ENCODE data around the gene GSTM4. TPM values are rescaled to one million over a fixed set of nuclear protein-coding genes. Genes with fewer than 3 reads are reported as not detected.
"Not testable (repeated sequence)": the region's sequence is repeated elsewhere in the genome, so short reads cannot be mapped to it uniquely, and the experiment has no call there.

GSTM4 gene
- total and polyA plus RNA-seq, 2 of the 4 experiments (the other 2 are of a cell fraction), result 10.4 to 37.8 TPM

GRCh38 chr1:109709822-109710221, 53.9 kb downstream of the GSTM4 start:
- ATAC-seq (ENCODE audit: low read depth); intact Hi-C loops (cut with micrococcal nuclease): not testable (repeated sequence)

More at GRCh38 chr1:109709822-109710221, 53.9 kb downstream of the GSTM4 start:
- H3K36me3 ChIP-seq (ENCODE audit: control insufficient read depth, insufficient read depth, low read length); H3K4ac ChIP-seq (ENCODE audit: low read depth, low read length); H3K79me1 ChIP-seq (ENCODE audit: low read depth in 1 of 2, low read length in 2 of 2); H2AFZ ChIP-seq (replicated peaks; ENCODE audit: low read length, poor library complexity); H4K91ac ChIP-seq (ENCODE audit: insufficient read depth, low read depth, low read length); H2BK15ac ChIP-seq (ENCODE audit: low read depth, low read length); H2BK20ac ChIP-seq (ENCODE audit: low read depth, low read length); dilution Hi-C loops (cut with HindIII; ENCODE audit: low sequenced_read_pairs, unreplicated experiment); H3K23ac ChIP-seq (ENCODE audit: low read depth, low read length); H3K27me3 ChIP-seq (ENCODE audit: control insufficient read depth, insufficient read depth, low read length); H3K56ac ChIP-seq (ENCODE audit: extremely low read depth, insufficient read depth, low read length); H3K14ac ChIP-seq (replicated peaks; ENCODE audit: low read depth, low read length); H2BK120ac ChIP-seq (ENCODE audit: low read depth, low read length); H3K4me1 ChIP-seq (ENCODE audit: control insufficient read depth, insufficient read depth, low read length); H3K27ac ChIP-seq (ENCODE audit: insufficient read depth, low read length); H3K4me2 ChIP-seq (ENCODE audit: low read depth, low read length); H4K20me1 ChIP-seq (ENCODE audit: insufficient read depth, low read length); H3K4me3 ChIP-seq (ENCODE audit: insufficient read depth, low read depth, low read length); H2BK5ac ChIP-seq (ENCODE audit: low read depth, low read length, poor library complexity, severe bottlenecking); BruUV-seq (replicated peaks); H4K5ac ChIP-seq (ENCODE audit: low read depth, low read length); H3K18ac ChIP-seq (ENCODE audit: low read depth, low read length); DNase-seq; in situ Hi-C loops (cut with MboI; ENCODE audit: low sequenced_read_pairs); H2AK5ac ChIP-seq (ENCODE audit: low read depth, low read length); H3K9ac ChIP-seq (ENCODE audit: low read depth, low read length); POLR2A ChIA-PET (ENCODE audit: unreplicated experiment); H2AK9ac ChIP-seq (replicated peaks; ENCODE audit: low read depth, low read length, poor library complexity); H4K8ac ChIP-seq (ENCODE audit: low read depth in 2 of 2, low read length in 2 of 2); H3K9me3 ChIP-seq (ENCODE audit: control insufficient read depth, insufficient read depth, low read length); H3K9me1 ChIP-seq (ENCODE audit: insufficient read depth, low read length): not testable (repeated sequence)
- CTCF ChIA-PET, result interaction anchor here (0.6 kb wide), 1 partner anchor 163 kb away, joined by 3 read pairs; no protein-coding TSS in a partner anchor

Other genes starting within 250 kb of the GSTM4 start
- gene PSMA5, start 229.7 kb upstream of the GSTM4 start, total RNA-seq (2012; rRNA removed), result 75.5 and 83.9 TPM in 2 replicates
- gene PSMA5, start 229.7 kb upstream of the GSTM4 start, polyA plus RNA-seq (2012; rRNA removed), result 107 TPM in 2 replicates
- under 0.01 TPM in 2 replicates for gene SYPL2, start 189.6 kb upstream of the GSTM4 start, total RNA-seq (2012; rRNA removed)
- 0.55 and 0.65 TPM in 2 replicates for gene SYPL2, start 189.6 kb upstream of the GSTM4 start, polyA plus RNA-seq (2012; rRNA removed)
- gene ATXN7L2, start 172.2 kb upstream of the GSTM4 start, total RNA-seq (2012; rRNA removed), result 1.3 and 1.7 TPM in 2 replicates
- 4.8 and 6.4 TPM in 2 replicates for gene ATXN7L2, start 172.2 kb upstream of the GSTM4 start, polyA plus RNA-seq (2012; rRNA removed)
- gene CYB561D1, start 162.0 kb upstream of the GSTM4 start, total RNA-seq (2012; rRNA removed), result 3.6 and 5.7 TPM in 2 replicates
- gene CYB561D1, start 162.0 kb upstream of the GSTM4 start, polyA plus RNA-seq (2012; rRNA removed), result 5.6 and 8.1 TPM in 2 replicates
- gene AMIGO1, start 146.4 kb upstream of the GSTM4 start, total RNA-seq (2012; rRNA removed), result 1.4 and 1.6 TPM in 2 replicates
- 1.5 TPM in 2 replicates for gene AMIGO1, start 146.4 kb upstream of the GSTM4 start, polyA plus RNA-seq (2012; rRNA removed)
- under 0.01 TPM in 1 of 2 replicates, not detected in the other for gene GPR61, start 116.2 kb upstream of the GSTM4 start, total RNA-seq (2012; rRNA removed)
- not detected in 2 replicates for gene GPR61, start 116.2 kb upstream of the GSTM4 start, polyA plus RNA-seq (2012; rRNA removed)
- 14.9 and 25.0 TPM in 2 replicates for gene GNAI3, start 107.5 kb upstream of the GSTM4 start, total RNA-seq (2012; rRNA removed)
- gene GNAI3, start 107.5 kb upstream of the GSTM4 start, polyA plus RNA-seq (2012; rRNA removed), result 4.8 and 5.9 TPM in 2 replicates
- gene GNAT2, start 36.5 kb upstream of the GSTM4 start, total RNA-seq (2012; rRNA removed), result 0.28 and 0.36 TPM in 2 replicates
- 0.17 and 0.26 TPM in 2 replicates for gene GNAT2, start 36.5 kb upstream of the GSTM4 start, polyA plus RNA-seq (2012; rRNA removed)
- 50.3 and 61.5 TPM in 2 replicates for gene AMPD2, start 36.3 kb upstream of the GSTM4 start, total RNA-seq (2012; rRNA removed)
- 103 and 116 TPM in 2 replicates for gene AMPD2, start 36.3 kb upstream of the GSTM4 start, polyA plus RNA-seq (2012; rRNA removed)
- 6.9 and 10.2 TPM in 2 replicates for gene GSTM2, start 12.0 kb downstream of the GSTM4 start, total RNA-seq (2012; rRNA removed)
- gene GSTM2, start 12.0 kb downstream of the GSTM4 start, polyA plus RNA-seq (2012; rRNA removed), result 85.5 and 93.9 TPM in 2 replicates
- gene GSTM1, start 31.7 kb downstream of the GSTM4 start, total RNA-seq (2012; rRNA removed), result not detected in 2 replicates
- not detected in 2 replicates for gene GSTM1, start 31.7 kb downstream of the GSTM4 start, polyA plus RNA-seq (2012; rRNA removed)
- 0.28 and 0.36 TPM in 2 replicates for gene GSTM5, start 56.2 kb downstream of the GSTM4 start, total RNA-seq (2012; rRNA removed)
- gene GSTM5, start 56.2 kb downstream of the GSTM4 start, polyA plus RNA-seq (2012; rRNA removed), result 1.2 TPM in 2 replicates
- 101 and 131 TPM in 2 replicates for gene GSTM3, start 84.9 kb downstream of the GSTM4 start, total RNA-seq (2012; rRNA removed)
- 97.4 and 102 TPM in 2 replicates for gene GSTM3, start 84.9 kb downstream of the GSTM4 start, polyA plus RNA-seq (2012; rRNA removed)
- gene EPS8L3, start 107.8 kb downstream of the GSTM4 start, total RNA-seq (2012; rRNA removed), result not detected in 2 replicates
- not detected in 2 replicates for gene EPS8L3, start 107.8 kb downstream of the GSTM4 start, polyA plus RNA-seq (2012; rRNA removed)